Mesenteric fat pad (tissue), 1 donor: ENCODE measurements around the gene ITPRIP. TPM values are rescaled to one million over a fixed set of nuclear protein-coding genes. Genes with fewer than 3 reads are reported as not detected.

ENCODE experiments used
- microRNA-seq: library from miRNA; unstranded; fragments of <30 nt; microRNA quantifications from one replicate; pipeline ENCODE4 v1.2.0, GENCODE V29; 2020; ENCODE audit warnings: borderline number of aligned reads
- total RNA-seq: library from RNA; stranded (reverse); fragmentation: NEBNext Ultra II Directional; extraction: Animal tissue kit (Norgen Biotek cat#: 25700); gene quantifications from one replicate; pipeline ENCODE4 v1.2.1, GENCODE V29; 2021
- donor health status: DM: yes; HTN: yes; CAD: no.

Gene ITPRIP
- total RNA-seq, 1 donor from 2014 or later = 48.3 TPM

Small RNA genes lying within 50 kb of the gene (microRNA-seq; reads per million reads assigned to microRNA genes)
- gene MIR4482 = not detected

Other genes starting within 250 kb of the ITPRIP start
- gene SFR1, start 216.3 kb downstream of the ITPRIP start, total RNA-seq = 6.1 TPM
- 0.06 TPM for gene CFAP43, start 106.1 kb downstream of the ITPRIP start, total RNA-seq
- gene GSTO1, start 83.6 kb downstream of the ITPRIP start, total RNA-seq = 106 TPM
- 0.45 TPM for gene GSTO2, start 69.3 kb downstream of the ITPRIP start, total RNA-seq
- 0.64 TPM for gene CFAP58, start 15.4 kb upstream of the ITPRIP start, total RNA-seq